Endothelial cell of umbilical vein (primary cell): ENCODE data around the gene EML6. TPM values are rescaled to one million over a fixed set of nuclear protein-coding genes. Genes with fewer than 3 reads are reported as not detected.

Experiments used
- BruUV-seq: library from RNA; stranded (reverse); fragments of 400-500 nt; replicated peaks from 2 replicates; lab custom pipeline; 2021; lab: Mats Ljungman, UMichigan
- CTCF ChIA-PET: fragments of 300-600, 350-600 bp; sonication (Branson Sonifier 250); formaldehyde crosslinking; loops from one replicate; lab custom pipeline; 2021; ENCODE audit warnings: antibody characterized with exemption, inconsistent platforms; lab: Charles Lee
- POLR2A ChIA-PET: fragments of 300-600, 350-600 bp; sonication (Branson Sonifier 250); formaldehyde crosslinking; loops from one replicate; lab custom pipeline; 2021; ENCODE audit warnings: antibody characterized with exemption, inconsistent platforms; lab: Charles Lee
- DNase-seq: peaks from one replicate; pipeline ENCODE4 v3.0.0-alpha.2; 2011; ENCODE audit warnings: low read depth, low spot score
- FAIRE-seq: peaks from 2 replicates; lab custom pipeline; 2011; peaks lifted over from hg19 to GRCh38; lab: Jason Lieb, UNC
- H2AFZ ChIP-seq: 2 replicates; pipeline ENCODE4 v1.6.0; 2012; ENCODE audit warnings: low read depth, low read length, control low read depth, inconsistent platforms
- H3K27ac ChIP-seq: 2 replicates; pipeline ENCODE4 v1.5.1; 2011; ENCODE audit warnings: low read depth, mild to moderate bottlenecking, control low read depth, low read length, moderate library complexity; ENCODE audit not compliant: insufficient read depth
- H3K27me3 ChIP-seq, 2 experiments: 2 replicates each; pipeline versions ENCODE4 v1.6.0 to v1.6.1; 2011; ENCODE audit warnings: low read length in 2 of 2, mixed read lengths in 1 of 2; ENCODE audit not compliant: control insufficient read depth in 2 of 2, insufficient read depth in 2 of 2
- H3K36me3 ChIP-seq, 2 experiments: 2 replicates in 1 of 2; 3 replicates in 1 of 2; pipeline ENCODE4 v1.5.1; 2011; ENCODE audit warnings: low read length in 2 of 2, mild to moderate bottlenecking in 1 of 2, moderate library complexity in 1 of 2; ENCODE audit not compliant: control insufficient read depth in 2 of 2, insufficient read depth in 2 of 2; ENCODE audit errors: extremely low read depth in 1 of 2
- H3K4me1 ChIP-seq: 3 replicates; pipeline ENCODE4 v1.5.1; 2011; ENCODE audit warnings: mild to moderate bottlenecking, low read length; ENCODE audit not compliant: control insufficient read depth, insufficient read depth; ENCODE audit errors: extremely low read depth
- H3K4me2 ChIP-seq: 2 replicates; pipeline ENCODE4 v1.6.1; 2011; ENCODE audit warnings: low read length, control low read depth, mixed read lengths; ENCODE audit not compliant: insufficient read depth
- H3K4me3 ChIP-seq, 3 experiments: fragments of 200-600 bp in 1 of 3; sonication (generic), shearing (Covaris generic) in 1 of 3; replicated peaks in 1 of 3; 2 replicates each; pipeline ENCODE4 v1.5.1; 2011 to 2016; ENCODE audit warnings: control low read depth in 3 of 3, low read length in 3 of 3, mild to moderate bottlenecking in 2 of 3, inconsistent platforms in 1 of 3, low read depth in 1 of 3, moderate library complexity in 1 of 3; ENCODE audit not compliant: insufficient read depth in 1 of 3
- H3K79me2 ChIP-seq: 2 replicates; pipeline ENCODE4 v1.6.0; 2012; ENCODE audit warnings: low read length, inconsistent platforms; ENCODE audit not compliant: control insufficient read depth, insufficient read depth
- H3K9ac ChIP-seq: replicated peaks from 2 replicates; pipeline ENCODE3; 2011; ENCODE audit warnings: low read length, control low read depth; ENCODE audit not compliant: insufficient read depth; ENCODE audit errors: extremely low read depth
- H3K9me1 ChIP-seq: replicated peaks from 3 replicates; pipeline ENCODE4 v1.6.0; 2011; ENCODE audit warnings: mild to moderate bottlenecking, low read length; ENCODE audit not compliant: control insufficient read depth, insufficient read depth; ENCODE audit errors: extremely low read depth
- H3K9me3 ChIP-seq: replicated peaks from 2 replicates; pipeline ENCODE4 v1.5.1; 2012; ENCODE audit warnings: low read length, inconsistent platforms; ENCODE audit not compliant: control insufficient read depth, insufficient read depth
- H4K20me1 ChIP-seq: replicated peaks from 2 replicates; pipeline ENCODE3; 2011; ENCODE audit warnings: mild to moderate bottlenecking, low read length; ENCODE audit not compliant: control insufficient read depth, insufficient read depth; ENCODE audit errors: extremely low read depth
- EZH2 ChIP-seq: IDR thresholded peaks from 2 replicates; pipeline ENCODE4 v1.6.1; 2012; ENCODE audit warnings: borderline replicate concordance, low read depth, mild to moderate bottlenecking, moderate library complexity, low read length, inconsistent platforms; ENCODE audit not compliant: severe bottlenecking
- FOS ChIP-seq: IDR thresholded peaks from 2 replicates; pipeline ENCODE4 v1.6.1; 2011; ENCODE audit warnings: mild to moderate bottlenecking, low read length, moderate library complexity, borderline replicate concordance; ENCODE audit not compliant: insufficient read depth
- JUN ChIP-seq: IDR thresholded peaks from 2 replicates; pipeline ENCODE4 v1.6.1; 2011; ENCODE audit warnings: borderline replicate concordance, low read depth; ENCODE audit not compliant: insufficient read length, insufficient read depth
- dilution Hi-C: fragments of 300-500 bp; cut with MboI; formaldehyde crosslinking; loops from one replicate; pipeline ENCODE4 v1.15.0; 2019; ENCODE audit warnings: low sequenced_read_pairs; ENCODE audit not compliant: extremely low pct_ligation_motif_present
- intact Hi-C: fragments of 100-400 bp; cut with micrococcal nuclease; formaldehyde crosslinking; loops from one replicate; pipeline ENCODE4 v1.10.0; 2022
- polyA plus RNA-seq, 4 experiments: library from polyadenylated mRNA; depleted of rRNA in 3 of 4; stranded (reverse) in 3 of 4; unstranded in 1 of 4; fragments of >200 nt; gene quantifications; 2 replicates each; pipeline versions ENCODE4 v1.2.1 to v1.2.3, GENCODE V29; 2011 to 2012; ENCODE audit warnings: missing spikeins in 1 of 4
- small RNA-seq: library from RNA; depleted of rRNA; stranded (forward); fragments of <200 nt; gene quantifications from one replicate; pipeline ENCODE3, GENCODE V24; 2012; ENCODE audit warnings: low replicate concordance, low read depth; ENCODE audit not compliant: insufficient read depth, insufficient read length
- total RNA-seq: library from RNA; stranded (reverse); gene quantifications from 2 replicates; pipeline ENCODE4 v1.2.3, GENCODE V29; 2021

EML6 gene
- total and polyA plus RNA-seq, 2 donors (not counting 3 experiments of a cell fraction or from before 2014, with no cell fraction given), result 0.79 to 2.1 TPM

GRCh38 chr2:55019526-55020258, 296.2 kb downstream of the EML6 start:
- Histone ChIP-seq H3K4me1 (peaks cover 69% of the 10 kb centered on the region), H3K4me3 (no peak overlapping the region), H3K9me1 (no peaks in the 10 kb centered on the region), H4K20me1 (peaks cover 49% of the 10 kb centered on the region), H3K79me2 (peaks cover 100% of the 10 kb centered on the region), H3K27ac (peak overlapping the region; percentile 22), H2AFZ (no peak overlapping the region), H3K9ac (no peak overlapping the region), H3K4me2 (peak overlapping the region; percentile 62), H3K27me3 (no peaks in the 10 kb centered on the region), H3K36me3 (peaks cover 0 to 4% of the 10 kb centered on the region in 2 experiments), H3K9me3 (no peaks in the 10 kb centered on the region)
- CTCF ChIA-PET, result interaction anchor here (1.0 to 7.7 kb wide), 6 partner anchors 14 to 158 kb away, joined by 3 to 60 read pairs (median 6); no protein-coding TSS in a partner anchor
- peak; percentile 28 for DNase-seq
- TF ChIP-seq FOS (peak; percentile 19), EZH2 (no peak), JUN (peak; percentile 62)
- intact Hi-C loops, result loop anchor here (1.0 kb wide), 1 partner anchor 11 kb away; no protein-coding TSS in a partner anchor
- POLR2A ChIA-PET, result interaction anchor here (0.7 kb wide), 2 partner anchors 21 to 411 kb away, joined by 3 to 5 read pairs; no protein-coding TSS in a partner anchor
- FAIRE-seq, result peak; percentile 43
- BruUV-seq, result no TSS peak
- dilution Hi-C loops, result no loop called here

Small RNA genes lying within 50 kb of the gene (small RNA-seq; reads per million reads assigned to genes)
- not detected for gene RNU6-433P
- gene RNU7-81P, result not detected
